SK-N-SH (cell line): Measurements from ENCODE around the gene GOLGA6A. TPM values are rescaled to one million over a fixed set of nuclear protein-coding genes. Genes with fewer than 3 reads are reported as not detected.

Experiments used
- CTCF ChIA-PET: fragments of 300-600, 350-600 bp; formaldehyde crosslinking; extraction: SDS; loops from one replicate; lab custom pipeline; 2021; lab: Yijun Ruan, JAX
- POLR2A ChIA-PET: fragments of 350-600 bp; sonication (Branson Sonifier 250); formaldehyde crosslinking; extraction: SDS; loops from one replicate; lab custom pipeline; 2020; ENCODE audit warnings: antibody characterized with exemption, inconsistent platforms; lab: Yijun Ruan, JAX
- DNase-seq: peaks from one replicate; pipeline ENCODE4 v3.0.0; 2012
- H2AFZ ChIP-seq: fragments of 200-600 bp; sonication (generic); 2 replicates; pipeline ENCODE4 v1.8.1; 2016; ENCODE audit warnings: antibody characterized with exemption, mild to moderate bottlenecking, low read depth
- H3F3A ChIP-seq: fragments of 200-600 bp; sonication (generic); replicated peaks from 2 replicates; pipeline ENCODE3; 2016; ENCODE audit warnings: antibody characterized with exemption, mild to moderate bottlenecking; ENCODE audit not compliant: insufficient read depth
- H3K27ac ChIP-seq, 2 experiments: fragments of 200-500 bp in 1 of 2; fragments of 200-600 bp in 1 of 2; sonication (Bioruptor generic) in 1 of 2; sonication (generic), shearing (Covaris generic) in 1 of 2; 2 replicates each; pipeline versions ENCODE4 v1.5.1 to v1.6.1; 2014 to 2016; ENCODE audit warnings: low read depth in 2 of 2, inconsistent platforms in 1 of 2, low read length in 1 of 2, mild to moderate bottlenecking in 1 of 2, mixed read lengths in 1 of 2
- H3K27me3 ChIP-seq: fragments of 200-600 bp; sonication (generic), shearing (Covaris generic); 2 replicates; pipeline ENCODE4 v1.6.1; 2016; ENCODE audit warnings: mixed run types; ENCODE audit not compliant: insufficient read depth
- H3K36me3 ChIP-seq, 2 experiments: fragments of 200-500 bp in 1 of 2; fragments of 200-600 bp in 1 of 2; sonication (Bioruptor generic) in 1 of 2; sonication (generic) in 1 of 2; replicated peaks in 1 of 2; 2 replicates each; pipeline versions ENCODE3 to v1.5.1; 2014 to 2016; ENCODE audit warnings: low read length in 1 of 2, mild to moderate bottlenecking in 1 of 2; ENCODE audit not compliant: insufficient read depth in 2 of 2, control insufficient read depth in 1 of 2
- H3K4me1 ChIP-seq, 2 experiments: fragments of 200-500 bp in 1 of 2; fragments of 200-600 bp in 1 of 2; sonication (Bioruptor generic) in 1 of 2; sonication (generic), shearing (Covaris generic) in 1 of 2; 2 replicates each; pipeline versions ENCODE4 v1.5.1 to v1.6.1; 2014 to 2016; ENCODE audit warnings: low read depth in 1 of 2, low read length in 1 of 2, mixed run types in 1 of 2; ENCODE audit not compliant: insufficient read depth in 2 of 2, control insufficient read depth in 1 of 2
- H3K4me2 ChIP-seq: fragments of 200-600 bp; sonication (generic), shearing (Covaris generic); 2 replicates; pipeline ENCODE4 v1.6.1; 2017; ENCODE audit warnings: mixed run types
- H3K4me3 ChIP-seq, 2 experiments: fragments of 200-500 bp in 1 of 2; fragments of 200-600 bp in 1 of 2; sonication (Bioruptor generic) in 1 of 2; sonication (generic), shearing (Covaris generic) in 1 of 2; 2 replicates each; pipeline versions ENCODE4 v1.5.1 to v1.8.1; 2014 to 2016; ENCODE audit warnings: low read depth in 2 of 2, inconsistent platforms in 1 of 2, low read length in 1 of 2, mild to moderate bottlenecking in 1 of 2, mixed read lengths in 1 of 2, moderate library complexity in 1 of 2
- H3K79me2 ChIP-seq: fragments of 200-600 bp; sonication (generic); 2 replicates; pipeline ENCODE4 v1.8.1; 2017; ENCODE audit warnings: mild to moderate bottlenecking; ENCODE audit not compliant: insufficient read depth
- H3K9ac ChIP-seq: fragments of 200-600 bp; sonication (generic); 2 replicates; pipeline ENCODE4 v1.6.1; 2017; ENCODE audit warnings: mixed run types
- H3K9me2 ChIP-seq: fragments of 200-600 bp; sonication (generic); 2 replicates; pipeline ENCODE4 v1.6.1; 2017; ENCODE audit warnings: mixed run types
- H3K9me3 ChIP-seq: fragments of 200-600 bp; sonication (generic); 2 replicates; pipeline ENCODE4 v1.6.1; 2017; ENCODE audit warnings: mixed run types, mild to moderate bottlenecking, moderate library complexity
- H4K20me1 ChIP-seq: fragments of 200-600 bp; sonication (generic); 2 replicates; pipeline ENCODE4 v1.6.1; 2017; ENCODE audit warnings: mild to moderate bottlenecking, mixed run types; ENCODE audit not compliant: insufficient read depth
- CHD2 ChIP-seq: fragments of 150-350 bp; IDR thresholded peaks from 2 replicates; pipeline ENCODE4 v1.6.1; 2018; ENCODE audit warnings: low read length; ENCODE audit not compliant: partially characterized antibody
- ELF1 ChIP-seq: IDR thresholded peaks from 2 replicates; pipeline ENCODE4 v1.4.0; 2012
- EP300 ChIP-seq, 2 experiments: IDR thresholded peaks; 2 replicates each; pipeline versions ENCODE4 v1.4.0 to v1.6.1; 2012; ENCODE audit warnings: borderline replicate concordance in 1 of 2, low read depth in 1 of 2, low read length in 1 of 2
- FOSL2 ChIP-seq: IDR thresholded peaks from 2 replicates; pipeline ENCODE4 v1.4.0; 2012; ENCODE audit warnings: low read depth, mild to moderate bottlenecking, moderate library complexity, borderline replicate concordance
- FOXM1 ChIP-seq: IDR thresholded peaks from 2 replicates; pipeline ENCODE4 v1.4.0; 2012; ENCODE audit warnings: low read depth, mild to moderate bottlenecking
- GATA2 ChIP-seq: sonication (generic); formaldehyde crosslinking; IDR thresholded peaks from 2 replicates; pipeline ENCODE4 v1.5.0; 2020; ENCODE audit warnings: mild to moderate bottlenecking, missing genetic modification reagents
- IRF3 ChIP-seq: fragments of 150-350 bp; IDR thresholded peaks from 2 replicates; pipeline ENCODE4 v1.6.1; 2016; ENCODE audit warnings: mild to moderate bottlenecking, low read depth, low read length
- JUND ChIP-seq: IDR thresholded peaks from 2 replicates; pipeline ENCODE4 v1.4.0; 2012
- NFIC ChIP-seq: IDR thresholded peaks from 2 replicates; pipeline ENCODE4 v1.4.0; 2012; ENCODE audit warnings: borderline replicate concordance
- RCOR1 ChIP-seq: fragments of 150-350 bp; IDR thresholded peaks from 2 replicates; pipeline ENCODE4 v1.6.1; 2017; ENCODE audit warnings: antibody characterized with exemption, low read length
- REST ChIP-seq: IDR thresholded peaks from 2 replicates; pipeline ENCODE4 v1.6.1; 2012; ENCODE audit warnings: mild to moderate bottlenecking, low read depth, low read length, moderate library complexity
- RXRA ChIP-seq: IDR thresholded peaks from 2 replicates; pipeline ENCODE4 v1.4.0; 2012; ENCODE audit warnings: low read depth, mild to moderate bottlenecking, borderline replicate concordance
- SIN3A ChIP-seq: IDR thresholded peaks from 2 replicates; pipeline ENCODE4 v1.6.1; 2012; ENCODE audit warnings: low read depth, mild to moderate bottlenecking, low read length, moderate library complexity, borderline replicate concordance
- TAF1 ChIP-seq: IDR thresholded peaks from 2 replicates; pipeline ENCODE4 v1.6.1; 2012; ENCODE audit warnings: low read depth, mild to moderate bottlenecking, low read length, moderate library complexity, borderline replicate concordance
- USF1 ChIP-seq: IDR thresholded peaks from 2 replicates; pipeline ENCODE4 v1.4.0; 2012; ENCODE audit warnings: low read depth, borderline replicate concordance
- WGBS: methylation state at CpG from one replicate; pipeline ENCODE4 v1.1.6; 2017; ENCODE audit warnings: low lambda C conversion rate; 5-methylcytosine and 5-hydroxymethylcytosine counted together
- polyA plus RNA-seq, 3 experiments: library from polyadenylated mRNA; depleted of rRNA; stranded (reverse); fragments of >200 nt; gene quantifications; 2 replicates each; pipeline ENCODE4 v1.2.3, GENCODE V29; 2012

The GOLGA6A gene
- polyA plus RNA-seq, 1 of the 3 experiments (the other 2 are of a cell fraction): not detected

GRCh38 chr15:74127954-74128784, 45.8 kb upstream of the GOLGA6A start:
- Histone ChIP-seq H3F3A (no peaks in the 10 kb centered on the region), H3K9me3 (no peaks in the 10 kb centered on the region), H3K36me3 (no peaks in the 10 kb centered on the region), H4K20me1 (no peaks in the 10 kb centered on the region), H3K27ac (peak overlapping the region in 1 of 2 experiments; percentile 65; a peak in 1 of 4 replicates), H3K4me1 (peaks cover 0 to 31% of the 10 kb centered on the region in 2 experiments; a peak in 1 of 4 replicates)
- peak; percentile 60 for DNase-seq
- TF ChIP-seq USF1 (no peak), CHD2 (no peak)
- TF ChIP-seq, all 33 proteins: peak for 0
- ChIA-PET CTCF (interaction anchor here (0.6 to 6.5 kb wide), 43 partner anchors 11 to 310 kb away, joined by 3 to 110 read pairs (median 6); partner anchors contain the start of gene STRA6), POLR2A (interaction anchor here (0.8 to 3.4 kb wide), 6 partner anchors 74 to 194 kb away, joined by 3 to 17 read pairs (median 4); partner anchors contain the start of gene STRA6)
- H3K9me2 ChIP-seq: no peaks in the 10 kb centered on the region
- peak overlapping the region; percentile 41; the same call in 1 of the 2 replicates for H3K9ac ChIP-seq
- H3K4me2 ChIP-seq: peak overlapping the region; percentile 92
- H3K79me2 ChIP-seq: no peaks in the 10 kb centered on the region
- 25% methylated on average over 29 of the region's 53 CpGs for WGBS
- peaks cover 32% of the 10 kb centered on the region for H3K27me3 ChIP-seq
- peak overlapping the region; percentile 42 to 59 for H3K4me3 ChIP-seq
- H2AFZ ChIP-seq: 0 out of 2 replicates have a peak overlapping the region, but pooled peaks have one; percentile 72

GRCh38 chr15:74127255-74127953, 45.1 kb upstream of the GOLGA6A start:
- peak; percentile 94 for DNase-seq
- Histone ChIP-seq H3K79me2 (no peaks in the 10 kb centered on the region), H4K20me1 (no peaks in the 10 kb centered on the region), H3K4me3 (peak overlapping the region; percentile 42 to 59), H3F3A (no peaks in the 10 kb centered on the region), H3K9me2 (no peaks in the 10 kb centered on the region), H3K9ac (peak overlapping the region; percentile 41; the same call in 1 of the 2 replicates), H3K27ac (peak overlapping the region in 1 of 2 experiments; percentile 65; a peak in 1 of 4 replicates), H3K27me3 (peaks cover 32% of the 10 kb centered on the region), H2AFZ (0 out of 2 replicates have a peak overlapping the region, but pooled peaks have one; percentile 72), H3K36me3 (no peaks in the 10 kb centered on the region), H3K4me2 (peak overlapping the region; percentile 92), H3K9me3 (no peaks in the 10 kb centered on the region), H3K4me1 (peaks cover 0 to 31% of the 10 kb centered on the region in 2 experiments; a peak in 1 of 4 replicates)
- 50% methylated on average over 14 of the region's 44 CpGs for WGBS
- ChIA-PET CTCF (interaction anchor here (0.6 to 6.5 kb wide), 42 partner anchors 11 to 246 kb away, joined by 3 to 110 read pairs (median 6); partner anchors contain the start of gene STRA6), POLR2A (interaction anchor here (0.8 to 3.4 kb wide), 5 partner anchors 75 to 195 kb away, joined by 3 to 17 read pairs (median 3); partner anchors contain the start of gene STRA6)
- peak; percentile 40 for TF ChIP-seq CHD2
- TF ChIP-seq FOXM1: 0 out of 2 replicates have a peak, but pooled peaks have one; percentile 23
- TF ChIP-seq RCOR1: no peak
- no peak for TF ChIP-seq IRF3
- TF ChIP-seq USF1: no peak
- TF ChIP-seq JUND: no peak
- TF ChIP-seq EP300 (IDR thresholded peaks at IDR 0.05; ENCODE audit: borderline replicate concordance in 1 of 2, low read depth in 1 of 2, low read length in 1 of 2): no peak
- TF ChIP-seq FOSL2: no peak
- TF ChIP-seq SIN3A: no peak
- 0 out of 2 replicates have a peak, but pooled peaks have one; percentile 19 for TF ChIP-seq REST
- peak; percentile 30; the same call in 1 of the 2 replicates for TF ChIP-seq TAF1
- no peak for TF ChIP-seq RXRA
- no peak for TF ChIP-seq ELF1
- no peak for TF ChIP-seq GATA2 (CRISPR knock-in tag)
- TF ChIP-seq NFIC: peak; percentile 28; the same call in 1 of the 2 replicates
